GM13976 (cell line): ENCODE results near the gene ZNF618.

ENCODE experiments used
- DNase-seq: peaks from one replicate; pipeline ENCODE4 v3.0.0; 2012; ENCODE audit warnings: low spot score
- CTCF ChIP-seq: IDR thresholded peaks from 2 replicates; pipeline ENCODE4 v1.5.1; 2012; ENCODE audit warnings: borderline replicate concordance, mild to moderate bottlenecking; ENCODE audit not compliant: insufficient read depth; ENCODE audit errors: extremely low read depth, missing control alignments, control extremely low read depth
- in situ Hi-C: fragments of 300-500 bp; cut with MboI; formaldehyde crosslinking; loops from one replicate; pipeline ENCODE4 v1.12.0; 2022; ENCODE audit warnings: low sequenced_read_pairs, mixed read lengths, inconsistent platforms; ENCODE audit not compliant: unreplicated experiment

The ZNF618 gene

GRCh38 chr9:113903514-113904077 lies 27.5 kb downstream of the ZNF618 start:
- DNase-seq = no peak
- in situ Hi-C loops = no loop called here
- TF ChIP-seq CTCF = no peak

- in situ Hi-C loops = no loop called here
- no peak for DNase-seq
- TF ChIP-seq CTCF = no peak
Measured at GRCh38 chr9:113906411-113907110, 30.5 kb downstream of the ZNF618 start.

GRCh38 chr9:113907282-113907681 lies 31.2 kb downstream of the ZNF618 start:
- TF ChIP-seq CTCF = no peak
- DNase-seq = no peak
- in situ Hi-C loops = no loop called here

- no peak for DNase-seq
- in situ Hi-C loops = no loop called here
- TF ChIP-seq CTCF = no peak
Measured at GRCh38 chr9:113909421-113909820, 33.3 kb downstream of the ZNF618 start.

- DNase-seq = no peak
- TF ChIP-seq CTCF = no peak
- in situ Hi-C loops = no loop called here
Measured at GRCh38 chr9:113910036-113910639, 34.0 kb downstream of the ZNF618 start.

GRCh38 chr9:113911850-113912557 lies 35.9 kb downstream of the ZNF618 start:
- DNase-seq = no peak
- TF ChIP-seq CTCF = no peak
- in situ Hi-C loops = no loop called here
